SH-SY5Y (cell line): Measurements from ENCODE around the gene SLC29A1.

Experiments
- GATA2 ChIP-seq: IDR thresholded peaks from 2 replicates; pipeline ENCODE4 v1.6.1; 2011; ENCODE audit warnings: mild to moderate bottlenecking, low read depth, low read length
- GATA3 ChIP-seq: IDR thresholded peaks from 2 replicates; pipeline ENCODE4 v1.6.1; 2011; ENCODE audit warnings: low read depth, mild to moderate bottlenecking, low read length, moderate library complexity

DNA sequence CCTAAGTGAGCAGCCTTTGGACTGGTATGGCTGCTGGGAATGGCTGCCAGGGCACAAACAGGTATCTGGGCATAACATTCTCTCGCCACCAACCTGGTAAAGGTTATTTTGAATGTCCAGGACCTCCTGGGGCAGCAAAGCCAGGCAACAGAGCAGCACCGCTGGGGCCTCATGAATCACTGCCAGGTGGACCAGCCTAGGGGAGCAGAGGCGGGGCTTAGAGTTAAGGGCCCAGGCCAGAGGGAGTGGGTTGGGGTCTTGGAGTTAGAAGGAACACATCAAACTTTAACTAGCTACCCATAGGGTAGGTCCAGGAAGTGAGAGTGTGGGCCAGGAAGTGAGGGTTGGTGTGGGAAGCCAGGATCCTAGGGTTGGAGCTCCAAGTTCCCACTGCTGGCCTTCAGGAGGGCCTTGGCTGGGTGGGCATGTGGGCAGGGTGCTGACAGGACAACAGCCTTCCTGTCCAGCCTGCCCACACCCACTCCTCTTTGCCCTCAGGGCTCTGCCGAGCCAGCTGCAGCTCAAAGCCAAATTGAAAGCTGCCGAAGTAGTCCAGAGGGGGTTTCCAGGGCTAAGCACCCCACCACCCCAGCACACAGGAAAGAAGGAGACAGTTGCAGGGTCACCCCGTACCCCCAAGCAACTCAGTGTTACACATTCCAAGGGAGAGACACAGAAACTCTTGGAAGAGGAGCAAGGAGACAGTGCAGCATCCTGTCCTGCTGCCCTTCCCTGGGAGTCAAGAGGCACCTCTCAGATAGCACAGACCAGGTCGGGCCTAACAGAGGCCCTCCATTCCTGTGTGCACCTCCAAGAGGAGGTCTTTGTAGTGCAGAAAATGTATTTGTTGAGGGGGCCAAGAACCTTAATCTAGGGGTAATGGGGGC, 39.3 kb downstream of the SLC29A1 start:
- no peak for TF ChIP-seq GATA2
- TF ChIP-seq GATA3: no peak
